Stromal cell of bone marrow (primary cell): ENCODE data around the gene NCOA4.
A peak's percentile ranks its signal among the peaks of the same experiment; 100 is the strongest.
"Not testable (repeated sequence)": the region's sequence is repeated elsewhere in the genome, so short reads cannot be mapped to it uniquely, and the experiment has no call there.

ENCODE experiments used
- DNase-seq: peaks from one replicate; pipeline ENCODE4 v3.0.0-alpha.2; 2012; ENCODE audit warnings: low read depth

The NCOA4 gene

GRCh38 chr10:46019569-46020343 is 10.7 kb downstream of the NCOA4 start:
- DNase-seq = no peak

- DNase-seq = no peak
These were observed 11.3 kb downstream of the NCOA4 start for GRCh38 chr10:46019177-46019528.

- no peak for DNase-seq
These were observed 11.8 kb downstream of the NCOA4 start for GRCh38 chr10:46018453-46019176.

- DNase-seq = no peak
These were observed 12.7 kb downstream of the NCOA4 start for GRCh38 chr10:46017733-46018132.

- DNase-seq = no peak
These were observed 13.6 kb downstream of the NCOA4 start for GRCh38 chr10:46016811-46017210.

GRCh38 chr10:46016190-46016589 is 14.2 kb downstream of the NCOA4 start:
- DNase-seq = no peak

GRCh38 chr10:46014683-46015405 is 15.6 kb downstream of the NCOA4 start:
- peak; percentile 66 for DNase-seq

- no peak for DNase-seq
These were observed 16.2 kb downstream of the NCOA4 start for GRCh38 chr10:46014206-46014605.

- no peak for DNase-seq
These were observed 17.7 kb downstream of the NCOA4 start for GRCh38 chr10:46012746-46013145.

- peak; percentile 49 for DNase-seq
These were observed 24.2 kb downstream of the NCOA4 start for GRCh38 chr10:46006219-46006618.

- no peak for DNase-seq
These were observed 25.0 kb downstream of the NCOA4 start for GRCh38 chr10:46005383-46005782.

- no peak for DNase-seq
These were observed 25.5 kb downstream of the NCOA4 start for GRCh38 chr10:46004963-46005362.

GRCh38 chr10:46002916-46003693 is 27.3 kb downstream of the NCOA4 start:
- no peak for DNase-seq

- DNase-seq = not testable (repeated sequence)
These were observed 28.2 kb downstream of the NCOA4 start for GRCh38 chr10:46002189-46002687.

- DNase-seq = no peak
These were observed 29.2 kb downstream of the NCOA4 start for GRCh38 chr10:46001187-46001756.

GRCh38 chr10:46000538-46000937 is 29.9 kb downstream of the NCOA4 start:
- no peak for DNase-seq

GRCh38 chr10:45999955-46000354 is 30.5 kb downstream of the NCOA4 start:
- DNase-seq = not testable (repeated sequence)

- DNase-seq = no peak
These were observed 32.2 kb downstream of the NCOA4 start for GRCh38 chr10:45997994-45998763.

- no peak for DNase-seq
These were observed 32.9 kb downstream of the NCOA4 start for GRCh38 chr10:45997557-45997956.

- not testable (repeated sequence) for DNase-seq
These were observed 44.8 kb downstream of the NCOA4 start for GRCh38 chr10:45985590-45985989.

- DNase-seq = not testable (repeated sequence)
These were observed 46.0 kb downstream of the NCOA4 start for GRCh38 chr10:45984473-45984872.
